ENCODE data around the gene SLC34A3.
A peak's percentile ranks its signal among the peaks of the same experiment; 100 is the strongest.

SLC34A3 gene

DNA sequence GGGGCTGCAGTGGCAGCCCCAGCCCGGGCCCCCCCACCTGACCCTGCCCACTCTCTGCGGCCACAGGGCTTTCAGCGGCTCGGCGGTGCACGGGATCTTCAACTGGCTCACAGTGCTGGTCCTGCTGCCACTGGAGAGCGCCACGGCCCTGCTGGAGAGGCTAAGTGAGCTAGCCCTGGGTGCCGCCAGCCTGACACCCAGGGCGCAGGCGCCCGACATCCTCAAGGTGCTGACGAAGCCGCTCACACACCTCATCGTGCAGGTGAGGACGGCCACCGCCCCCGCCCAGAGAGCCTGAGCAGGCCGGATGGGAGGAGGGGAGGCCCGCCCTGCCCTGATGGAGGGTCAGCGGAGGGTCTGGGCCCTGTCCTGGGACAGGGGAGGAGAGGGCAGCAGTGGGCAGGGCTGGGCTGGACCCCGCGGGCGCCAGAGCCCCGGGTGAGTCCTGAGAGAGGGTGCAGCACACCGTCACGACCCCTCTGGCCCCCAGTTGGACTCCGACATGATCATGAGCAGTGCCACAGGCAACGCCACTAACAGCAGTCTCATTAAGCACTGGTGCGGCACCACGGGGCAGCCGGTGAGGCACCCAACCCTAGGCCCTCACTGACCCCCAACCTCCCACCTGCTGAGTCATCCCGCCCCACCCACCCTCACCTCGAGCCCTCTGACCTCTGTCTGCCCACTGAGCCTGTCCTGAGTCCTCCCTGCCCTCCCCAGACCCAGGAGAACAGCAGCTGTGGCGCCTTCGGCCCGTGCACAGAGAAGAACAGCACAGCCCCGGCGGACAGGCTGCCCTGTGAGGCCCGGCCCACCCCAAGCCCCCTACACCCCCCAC lies 2.7 kb downstream of the SLC34A3 start:
- H3K4me1 ChIP-seq, result peaks cover 11% of the 10 kb centered on the region
- TF ChIP-seq CTCF (IDR thresholded peaks at IDR 0.05; ENCODE audit: low read depth, low read length), result no peak
- H3K27me3 ChIP-seq, result no peaks in the 10 kb centered on the region

DNA sequence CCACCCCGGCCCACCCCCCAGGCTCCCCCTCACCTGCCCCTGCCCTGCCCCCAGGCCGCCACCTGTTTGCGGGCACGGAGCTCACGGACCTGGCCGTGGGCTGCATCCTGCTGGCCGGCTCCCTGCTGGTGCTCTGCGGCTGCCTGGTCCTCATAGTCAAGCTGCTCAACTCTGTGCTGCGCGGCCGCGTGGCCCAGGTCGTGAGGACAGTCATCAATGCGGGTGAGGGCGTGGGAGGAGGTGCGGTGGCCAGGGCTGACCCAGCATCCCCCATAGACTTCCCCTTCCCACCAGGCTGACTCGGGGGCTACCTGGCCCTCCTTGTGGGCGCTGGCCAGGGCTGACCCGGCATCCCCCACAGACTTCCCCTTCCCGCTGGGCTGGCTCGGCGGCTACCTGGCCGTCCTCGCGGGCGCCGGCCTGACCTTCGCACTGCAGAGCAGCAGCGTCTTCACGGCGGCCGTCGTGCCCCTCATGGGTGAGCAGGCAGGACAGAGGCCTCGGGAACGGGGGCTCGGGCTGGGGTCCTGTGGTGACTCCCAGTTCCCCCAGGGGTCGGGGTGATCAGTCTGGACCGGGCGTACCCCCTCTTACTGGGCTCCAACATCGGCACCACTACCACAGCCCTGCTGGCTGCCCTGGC lies 3.5 kb downstream of the SLC34A3 start:
- DNase-seq, result no peak
- no peaks in the 10 kb centered on the region for H3K9me3 ChIP-seq
- H3K27me3 ChIP-seq, result no peaks in the 10 kb centered on the region
- no peaks in the 10 kb centered on the region for H3K36me3 ChIP-seq
- TF ChIP-seq CTCF (IDR thresholded peaks at IDR 0.05; ENCODE audit: low read depth, low read length), result no peak
- peaks cover 7% of the 10 kb centered on the region for H3K4me1 ChIP-seq
- no peak overlapping the region for H3K4me3 ChIP-seq (ENCODE audit: low read depth, low read length)

More for the DNA sequence above, 2.7 kb downstream of the SLC34A3 start:
- no peaks in the 10 kb centered on the region for H3K36me3 ChIP-seq
- H3K4me3 ChIP-seq (ENCODE audit: low read depth, low read length), result no peak overlapping the region
- no peak for DNase-seq
- H3K9me3 ChIP-seq, result no peaks in the 10 kb centered on the region

- no peak overlapping the region for H3K4me3 ChIP-seq (ENCODE audit: low read depth, low read length)
- H3K27me3 ChIP-seq, result no peaks in the 10 kb centered on the region
- TF ChIP-seq CTCF (IDR thresholded peaks at IDR 0.05; ENCODE audit: low read depth, low read length), result no peak
- peaks cover 4% of the 10 kb centered on the region for H3K4me1 ChIP-seq
- no peaks in the 10 kb centered on the region for H3K9me3 ChIP-seq
- H3K36me3 ChIP-seq, result no peaks in the 10 kb centered on the region
- DNase-seq, result no peak
Observed at GRCh38 chr9:137234758-137235423, 4.2 kb downstream of the SLC34A3 start.

- DNase-seq, result no peak
- H3K9me3 ChIP-seq, result no peaks in the 10 kb centered on the region
- no peaks in the 10 kb centered on the region for H3K36me3 ChIP-seq
- no peaks in the 10 kb centered on the region for H3K27me3 ChIP-seq
- peaks cover 4% of the 10 kb centered on the region for H3K4me1 ChIP-seq
- peak; percentile 25 for TF ChIP-seq CTCF (IDR thresholded peaks at IDR 0.05; ENCODE audit: low read depth, low read length)
- no peak overlapping the region for H3K4me3 ChIP-seq (ENCODE audit: low read depth, low read length)
Observed at GRCh38 chr9:137235424-137236237, 4.9 kb downstream of the SLC34A3 start.

- peak; percentile 95 for TF ChIP-seq CTCF (IDR thresholded peaks at IDR 0.05; ENCODE audit: low read depth, low read length)
- Histone ChIP-seq H3K36me3 (no peaks in the 10 kb centered on the region), H3K4me1 (peaks cover 4% of the 10 kb centered on the region), H3K4me3 (ENCODE audit: low read depth, low read length) (no peak overlapping the region), H3K27me3 (no peaks in the 10 kb centered on the region), H3K9me3 (no peaks in the 10 kb centered on the region)
- DNase-seq, result peak; percentile 94
Observed at GRCh38 chr9:137236238-137236935, 5.7 kb downstream of the SLC34A3 start.
